ENCODE data around the gene NHLH1.
"Not testable (repeated sequence)": the region's sequence is repeated elsewhere in the genome, so short reads cannot be mapped to it uniquely, and the experiment has no call there.

Gene NHLH1

DNA sequence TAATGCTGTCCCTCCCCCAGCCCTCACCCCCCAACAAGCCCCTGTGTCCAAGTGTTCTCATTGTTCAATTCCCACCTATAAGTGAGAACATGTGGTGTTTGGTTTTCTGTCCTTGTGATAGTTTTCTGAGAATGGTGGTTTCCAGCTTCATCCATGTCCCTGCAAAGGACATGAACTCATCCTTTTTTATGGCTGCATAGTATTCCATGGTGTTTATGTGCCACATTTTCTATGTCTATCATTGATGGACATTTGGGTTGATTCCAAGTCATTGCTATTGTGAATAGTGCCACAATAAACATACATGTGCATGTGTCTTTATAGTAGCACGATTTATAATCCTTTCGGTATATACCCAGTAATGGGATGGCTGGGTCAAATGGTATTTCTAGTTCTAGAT lies 17.9 kb downstream of the NHLH1 start:
- not testable (repeated sequence) for DNase-seq

DNA sequence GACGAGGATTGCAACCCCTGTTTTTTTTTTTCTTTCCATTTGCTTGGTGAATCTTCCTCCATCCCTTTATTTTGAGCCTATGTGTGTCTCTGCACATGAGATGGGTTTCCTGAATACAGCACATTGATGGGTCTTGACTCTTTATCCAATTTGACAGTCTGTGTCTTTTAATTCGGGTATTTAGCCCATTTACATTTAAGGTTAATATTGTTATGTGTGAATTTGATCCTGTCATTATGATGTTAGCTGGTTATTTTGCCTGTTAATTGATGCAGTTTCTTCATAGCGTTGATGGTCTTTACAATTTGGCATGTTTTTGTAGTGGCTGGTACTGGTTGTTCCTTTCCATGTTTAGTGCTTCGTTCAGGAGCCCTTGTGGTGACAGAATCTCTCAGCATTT lies 21.5 kb downstream of the NHLH1 start:
- not testable (repeated sequence) for DNase-seq

DNA sequence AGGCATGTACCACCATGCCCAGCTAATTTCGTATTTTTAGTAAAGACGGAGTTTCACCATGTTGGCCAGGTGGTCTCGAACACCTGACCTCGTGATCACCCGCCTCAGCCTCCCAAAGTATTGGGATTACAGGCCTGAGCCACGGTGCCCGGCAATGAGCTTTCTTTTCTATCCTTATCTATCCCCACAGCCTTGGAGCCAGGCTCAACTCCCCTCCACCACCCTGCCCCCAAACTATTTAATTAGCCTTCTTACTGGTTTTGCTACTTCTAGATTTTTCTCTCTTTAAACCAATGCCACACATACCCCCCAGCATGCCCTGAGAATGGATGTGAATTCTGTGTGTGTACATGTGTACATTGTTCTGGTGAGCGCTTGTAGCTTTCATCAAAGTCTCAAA lies 27.8 kb downstream of the NHLH1 start:
- no peak for DNase-seq

DNA sequence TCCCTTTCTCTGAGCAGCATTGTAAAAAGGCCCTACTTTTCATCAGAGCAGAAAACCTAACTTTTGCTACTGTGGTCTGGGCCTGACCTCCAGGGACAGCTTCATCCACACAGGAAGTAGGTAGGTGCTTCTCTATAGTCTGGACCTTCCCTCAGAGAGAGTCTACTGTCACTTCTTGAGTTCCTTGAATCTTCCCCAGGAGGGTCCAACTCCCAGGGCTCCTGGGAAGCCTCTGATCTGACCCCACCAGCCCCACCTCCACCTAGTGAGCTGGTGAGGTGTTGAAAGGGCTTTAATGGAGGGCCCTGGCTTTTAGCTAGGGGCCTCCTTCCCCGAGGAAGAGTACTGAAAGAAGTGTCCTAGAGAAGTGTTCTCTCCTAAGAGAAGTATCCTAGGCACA lies 30.8 kb downstream of the NHLH1 start:
- DNase-seq, result no peak

DNA sequence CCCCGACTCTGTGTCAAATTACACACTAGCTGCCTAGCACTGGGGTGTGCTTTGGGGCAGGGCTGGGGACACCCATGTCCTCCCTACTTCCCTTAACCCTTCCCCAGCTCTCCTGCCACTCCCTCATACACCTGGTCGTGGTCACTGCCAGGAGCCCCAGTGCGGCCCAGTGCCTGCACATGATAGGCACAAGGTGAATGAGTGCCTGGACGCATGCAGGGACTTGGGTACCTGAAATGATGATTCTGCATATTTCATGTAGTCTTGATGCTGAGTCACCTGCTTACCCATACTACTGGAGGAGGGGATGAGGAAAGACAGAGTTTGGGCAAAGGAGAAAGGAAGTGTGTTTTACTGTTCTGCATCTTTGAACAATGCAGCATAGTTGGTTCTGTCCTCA lies 32.0 kb downstream of the NHLH1 start:
- DNase-seq, result no peak

DNA sequence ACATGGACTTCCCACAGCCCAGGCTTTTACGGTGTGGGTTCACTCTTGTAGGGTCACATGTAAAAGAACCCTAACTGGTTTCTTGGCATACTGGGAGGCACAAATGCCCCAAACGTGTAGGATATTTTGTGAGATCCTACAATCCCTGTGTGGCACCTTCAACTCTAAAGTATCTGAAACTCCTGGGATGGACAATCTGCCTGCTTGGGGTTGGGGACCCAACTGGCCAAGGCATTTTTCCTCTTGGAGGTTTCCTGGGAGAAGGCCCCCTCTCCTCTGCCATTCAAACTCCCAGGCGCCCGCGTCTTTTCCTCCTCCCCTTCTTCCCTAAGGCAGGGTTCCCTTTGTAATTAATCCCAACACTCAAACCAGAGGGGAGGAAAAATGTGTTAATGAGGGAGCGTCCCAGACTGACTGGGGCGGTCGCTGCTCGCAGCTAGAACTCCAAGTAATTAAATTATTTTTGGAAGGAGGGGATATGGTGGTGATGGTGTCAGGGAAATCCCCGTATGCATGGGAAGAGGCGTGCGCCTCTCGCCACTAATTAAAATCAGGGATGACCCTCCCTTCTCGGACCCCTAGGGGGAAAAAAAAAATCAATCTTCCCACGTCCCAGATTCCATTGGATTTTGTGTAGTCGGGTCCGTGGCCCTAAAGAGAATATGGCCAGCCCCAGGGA lies 32.8 kb downstream of the NHLH1 start:
- no peak for DNase-seq

DNA sequence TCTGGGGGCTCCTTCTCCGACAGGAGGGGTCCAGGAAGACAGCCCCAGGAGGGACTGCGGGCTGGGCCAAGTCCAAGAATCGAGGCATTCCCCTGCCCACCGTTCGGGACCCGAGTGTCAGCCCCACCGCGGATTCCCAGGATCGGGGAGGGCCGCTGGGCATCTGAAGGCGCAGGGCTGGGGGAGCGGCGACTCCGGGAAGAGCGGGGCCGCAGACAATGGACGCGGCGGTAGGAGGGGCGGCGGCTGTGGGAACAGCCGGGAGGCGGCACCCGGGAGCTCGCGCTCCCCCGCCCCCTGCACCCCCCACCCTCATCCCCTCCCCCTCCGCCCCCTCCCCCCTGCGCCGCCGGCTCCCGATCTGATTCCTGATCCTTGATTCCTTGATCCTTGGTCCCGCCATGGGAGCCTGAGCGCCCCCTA lies 33.4 kb downstream of the NHLH1 start, which contains the start of gene VANGL2:
Gene VANGL2, plus strand, starts transcription at position 342 of the 423 bp plus-strand sequence. CDS start 15,274 bp downstream, outside the sequence.
- no peak for DNase-seq

DNA sequence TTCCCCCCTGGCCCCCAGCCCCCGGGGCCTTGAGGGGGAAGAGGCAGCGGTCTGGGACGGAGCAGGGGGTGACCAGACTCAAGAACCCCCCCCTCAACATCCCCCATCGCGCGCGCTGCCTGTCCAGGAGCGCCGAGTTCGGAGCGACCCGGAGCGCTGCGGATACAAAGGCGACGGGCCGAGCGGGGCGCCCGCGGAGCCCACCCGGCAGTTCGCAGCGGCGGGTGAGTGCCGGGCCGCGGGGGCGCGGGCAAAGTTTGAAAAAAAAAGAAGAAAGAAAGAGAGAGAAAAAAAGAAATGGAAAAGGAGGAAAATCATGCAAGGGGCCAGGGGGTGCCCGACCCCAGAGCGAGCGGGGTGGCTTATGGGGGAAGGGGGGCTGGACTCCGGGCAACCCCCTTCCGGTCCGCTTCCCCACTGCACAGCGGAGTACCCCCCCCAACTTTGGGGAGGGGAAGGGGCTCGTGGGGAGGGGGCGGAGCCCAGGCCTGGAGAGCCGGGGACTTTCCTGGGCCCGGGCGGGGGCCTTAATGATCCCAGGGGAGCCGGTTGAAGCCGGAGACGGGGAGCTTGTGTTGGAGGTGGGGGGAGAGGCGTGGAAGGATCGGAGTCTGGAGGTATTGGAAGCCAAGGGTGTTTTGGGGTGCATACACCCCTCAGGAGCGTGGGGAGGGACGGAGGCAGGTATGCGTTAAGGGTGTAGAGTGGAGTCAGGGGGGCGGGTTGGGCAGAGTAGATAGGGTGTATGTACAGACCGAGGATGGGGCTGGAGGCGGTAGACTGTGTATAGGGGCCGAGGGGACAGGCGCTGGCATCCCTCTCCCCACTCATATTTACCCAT lies 34.0 kb downstream of the NHLH1 start:
- no peak for DNase-seq

DNA sequence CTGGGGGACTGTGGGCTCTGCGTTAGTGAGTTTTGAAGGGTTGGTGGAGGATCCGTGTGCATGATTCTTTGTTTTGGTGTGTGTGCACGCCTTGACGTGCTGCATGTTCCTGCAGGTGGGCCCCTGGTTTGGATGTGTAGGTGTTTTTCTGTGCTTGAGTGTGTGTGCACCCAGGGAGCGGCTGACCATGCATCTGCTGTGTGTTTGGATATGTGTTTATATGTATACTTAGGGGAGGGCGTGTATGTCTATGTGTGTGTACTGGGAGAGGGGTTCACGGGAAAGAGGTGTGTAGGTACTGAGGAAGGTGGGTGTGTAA lies 34.6 kb downstream of the NHLH1 start:
- DNase-seq, result no peak

DNA sequence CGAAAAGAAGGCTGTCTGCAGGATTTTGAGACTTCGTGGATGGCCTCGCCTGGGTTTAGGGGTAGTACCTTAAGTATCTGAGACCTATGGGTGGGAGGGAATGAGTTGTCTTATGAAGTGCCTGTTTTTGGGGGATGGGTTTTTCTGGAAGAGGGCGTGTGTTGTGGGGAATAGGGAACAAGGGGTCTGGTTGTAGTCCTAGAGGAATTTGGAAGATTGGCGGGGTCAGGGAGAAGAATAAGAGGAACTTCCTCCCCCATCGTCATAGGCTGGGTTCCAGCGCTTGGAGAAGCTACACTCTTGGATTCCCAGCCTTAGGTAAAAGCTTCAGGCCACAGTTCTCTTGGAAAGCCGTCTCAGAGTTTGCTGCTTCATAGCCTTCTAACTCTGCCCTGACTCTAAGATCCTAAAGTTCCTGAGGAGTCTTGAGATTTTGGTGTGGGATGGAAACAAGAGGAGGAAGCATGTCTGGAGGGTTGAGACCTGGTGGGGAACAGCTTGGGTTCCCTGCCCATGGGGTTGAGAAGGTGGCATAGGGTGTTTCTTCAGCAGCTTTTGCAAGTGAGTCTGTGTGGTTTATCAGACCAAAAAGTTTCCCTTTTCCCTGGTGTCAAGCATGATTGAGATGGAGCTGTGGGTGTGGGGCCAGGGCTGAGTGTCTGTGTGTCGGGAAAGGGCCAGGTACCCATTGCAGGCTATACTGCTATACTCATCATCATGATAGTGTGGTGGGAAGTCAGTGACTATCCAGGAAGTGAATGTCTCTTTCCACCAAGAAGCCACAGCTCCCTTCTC lies 35.3 kb downstream of the NHLH1 start:
- no peak for DNase-seq

DNA sequence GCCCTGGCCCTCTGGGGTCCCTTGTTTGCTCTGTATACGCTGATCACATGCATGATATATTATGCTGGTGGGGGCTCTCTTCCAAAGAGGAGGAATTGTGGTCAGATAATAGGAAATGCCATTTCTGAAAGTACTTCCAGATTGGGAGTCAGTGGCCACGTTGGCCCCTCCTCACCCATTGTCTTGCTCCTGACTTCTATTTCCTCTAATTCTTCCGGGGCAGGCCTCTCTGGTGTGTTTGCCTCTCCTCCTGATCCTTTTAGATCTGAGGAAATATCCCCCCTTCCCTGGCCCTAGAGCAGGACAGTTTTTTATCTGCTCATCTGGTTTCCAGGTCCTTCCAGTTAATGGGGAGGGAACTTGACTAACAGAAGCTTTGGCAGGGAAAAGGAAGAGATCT lies 36.4 kb downstream of the NHLH1 start:
- no peak for DNase-seq

DNA sequence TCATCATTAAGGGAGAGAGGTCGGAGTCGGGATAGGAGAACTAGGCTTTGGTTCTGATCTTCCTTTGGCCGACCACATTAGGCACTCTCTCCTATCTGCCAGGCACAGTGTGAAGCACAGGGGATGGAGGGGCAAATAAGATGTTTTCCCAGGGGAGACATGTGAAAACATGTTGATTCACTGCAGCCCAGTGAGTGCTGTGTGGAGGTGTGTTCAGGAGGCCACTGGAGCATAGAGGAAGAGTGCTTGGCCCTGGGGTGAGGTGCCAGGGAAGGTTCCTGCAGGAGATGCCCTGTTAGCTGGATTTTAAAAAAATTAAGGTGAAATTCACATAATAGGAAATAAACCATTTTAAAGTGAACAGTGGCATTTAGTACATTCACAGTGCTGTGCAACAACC lies 37.2 kb downstream of the NHLH1 start:
- no peak for DNase-seq

DNA sequence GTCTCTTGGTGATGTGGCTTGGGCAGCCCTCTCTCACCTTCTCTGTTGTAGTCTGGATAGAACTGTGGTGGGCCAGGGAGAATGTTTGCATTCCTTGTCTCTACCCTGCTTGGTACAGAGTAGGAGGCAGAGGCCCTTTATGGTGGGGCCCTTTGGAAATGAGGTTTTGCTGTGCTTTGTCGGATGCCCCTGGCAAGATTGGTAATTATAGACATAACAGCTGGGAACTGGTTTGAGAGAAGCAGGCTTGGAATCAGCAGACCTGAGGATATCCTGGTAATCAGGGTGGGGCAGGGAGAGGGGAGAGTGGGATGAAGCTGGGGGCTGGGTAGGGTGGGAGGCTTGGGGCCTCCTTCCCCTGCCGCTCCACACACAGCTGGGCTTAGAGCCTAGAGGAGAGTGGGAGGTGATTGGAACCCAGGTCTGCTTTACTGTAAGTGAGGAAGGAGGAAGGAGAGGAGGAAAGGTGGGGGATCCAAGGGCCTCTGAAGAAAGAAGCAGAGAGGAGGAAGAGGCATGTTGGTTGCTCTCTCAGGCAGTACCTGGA lies 38.5 kb downstream of the NHLH1 start:
- no peak for DNase-seq

DNA sequence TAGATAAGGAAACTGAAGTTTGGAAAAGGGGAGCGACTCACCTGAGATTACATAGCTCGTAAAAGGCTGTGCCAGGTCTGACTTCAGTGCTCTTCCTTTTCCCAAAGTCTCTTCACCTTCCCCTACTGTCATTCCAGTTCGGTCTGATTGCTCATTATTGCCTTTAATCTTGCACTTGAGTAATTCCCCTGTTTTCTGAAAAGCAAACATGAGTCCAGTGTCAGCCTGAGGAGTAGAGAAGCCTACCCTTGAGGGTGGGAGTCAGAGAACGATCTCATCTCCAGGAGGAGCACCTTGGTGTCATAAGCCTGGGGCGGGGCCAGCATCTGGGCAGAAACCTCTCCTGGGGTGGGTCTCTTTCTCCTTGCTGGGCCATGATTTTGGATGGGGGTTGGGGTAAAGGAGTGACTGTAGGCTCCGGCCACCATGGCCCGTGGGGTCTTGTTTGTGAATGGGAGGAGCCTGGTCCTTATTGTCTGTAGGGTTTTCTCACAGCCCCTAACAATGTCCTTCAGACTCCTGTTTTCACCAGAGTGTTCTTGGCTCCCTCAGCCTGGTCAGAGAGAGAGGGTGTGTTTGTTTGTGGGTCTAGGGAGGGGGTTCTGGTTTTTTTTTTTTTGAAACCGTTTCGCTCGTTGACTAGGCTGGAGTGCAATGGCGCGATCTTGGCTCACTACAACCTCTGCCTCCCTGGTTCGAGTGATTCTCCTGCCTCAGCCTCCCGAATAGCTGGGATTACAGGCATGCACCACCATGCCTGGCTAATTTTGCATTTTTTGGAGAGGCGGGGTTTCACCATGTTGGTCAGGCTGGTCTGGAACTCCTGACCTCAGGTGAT lies 39.5 kb downstream of the NHLH1 start:
- DNase-seq, result no peak

DNA sequence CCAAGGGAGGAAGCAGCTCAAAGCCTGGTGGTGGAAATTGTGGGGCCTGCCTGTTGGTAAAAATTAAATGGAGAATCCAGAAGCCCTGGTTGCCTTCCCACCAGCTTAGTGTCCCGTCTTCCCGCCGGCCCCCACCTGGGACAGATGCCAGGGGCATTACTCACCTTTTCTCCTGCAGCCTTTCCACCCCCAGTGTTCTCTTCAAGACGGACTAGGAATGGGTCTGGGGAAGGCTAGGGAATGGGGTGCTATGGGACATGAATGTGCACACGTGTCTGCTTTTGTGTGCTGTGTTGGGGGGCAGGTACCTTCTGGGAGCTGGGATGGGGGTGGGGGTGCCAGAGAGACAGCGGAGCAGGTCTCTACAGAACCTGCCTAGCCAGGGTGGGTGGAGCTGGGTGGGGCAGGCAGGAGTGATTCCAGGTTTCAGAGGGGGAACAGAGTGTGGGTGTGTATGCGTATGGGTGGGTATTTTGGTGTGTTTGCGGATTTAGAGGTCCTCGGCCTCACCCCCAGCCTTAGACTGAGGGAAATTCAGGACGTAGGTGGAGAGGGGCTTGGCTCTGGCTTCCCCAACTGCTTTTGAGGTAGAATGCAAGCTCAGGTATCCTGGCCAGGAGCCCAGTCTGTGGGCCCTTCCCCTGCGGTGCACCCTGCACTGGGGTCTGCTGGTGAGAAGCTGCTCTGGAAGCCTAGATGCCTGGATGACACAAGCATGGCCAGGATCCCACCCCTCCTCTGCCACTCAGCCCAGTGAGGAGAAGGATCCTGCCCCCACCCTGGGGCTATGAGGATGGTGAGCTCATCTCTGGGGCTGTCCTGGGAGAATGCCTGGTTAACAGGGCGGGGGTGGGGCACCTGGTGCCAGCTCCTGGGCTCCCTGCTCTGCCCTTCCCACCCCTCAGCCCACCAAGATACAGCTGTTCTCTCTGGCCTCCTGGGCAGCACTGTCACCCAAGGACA lies 41.2 kb downstream of the NHLH1 start:
- DNase-seq, result no peak

DNA sequence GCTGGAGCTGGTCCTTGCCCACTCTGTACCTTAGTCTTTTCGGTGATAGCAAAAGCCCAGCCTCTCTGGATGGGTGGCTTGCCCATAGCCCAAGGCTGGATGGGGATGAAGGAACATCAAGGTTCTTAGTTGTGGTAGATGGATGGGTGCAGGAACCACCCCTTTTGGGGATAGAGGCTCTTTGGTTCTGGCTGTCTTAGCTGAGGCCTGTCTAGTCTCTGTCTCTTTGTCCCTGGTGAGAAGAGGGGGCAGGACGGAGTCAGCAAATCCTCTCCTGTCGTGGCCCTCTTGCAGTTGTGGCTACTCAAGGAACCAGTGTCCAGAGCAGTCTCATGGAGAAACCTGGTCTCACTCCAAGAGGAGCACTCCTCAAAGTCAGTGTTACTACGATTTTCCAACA lies 42.0 kb downstream of the NHLH1 start:
- DNase-seq, result no peak

DNA sequence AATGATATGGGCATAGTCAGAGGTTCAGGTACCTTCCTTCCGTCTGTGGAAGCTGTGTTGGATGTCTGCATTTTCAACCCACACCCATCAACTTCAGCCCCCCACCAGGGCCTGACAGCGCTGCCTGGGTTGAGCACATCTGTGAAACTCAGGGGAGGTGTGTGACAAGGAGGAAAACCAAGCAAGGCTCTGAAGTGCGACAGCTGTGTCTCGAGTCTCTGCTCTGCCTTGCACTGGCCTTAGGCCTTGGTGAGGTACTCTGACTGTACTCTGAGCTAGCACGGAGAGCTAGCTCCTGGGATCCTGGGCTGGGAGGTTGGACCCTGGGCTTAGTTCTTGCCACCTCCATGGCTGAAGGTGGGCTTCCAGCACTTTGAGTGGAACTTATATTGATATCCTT lies 42.6 kb downstream of the NHLH1 start:
- DNase-seq, result no peak

DNA sequence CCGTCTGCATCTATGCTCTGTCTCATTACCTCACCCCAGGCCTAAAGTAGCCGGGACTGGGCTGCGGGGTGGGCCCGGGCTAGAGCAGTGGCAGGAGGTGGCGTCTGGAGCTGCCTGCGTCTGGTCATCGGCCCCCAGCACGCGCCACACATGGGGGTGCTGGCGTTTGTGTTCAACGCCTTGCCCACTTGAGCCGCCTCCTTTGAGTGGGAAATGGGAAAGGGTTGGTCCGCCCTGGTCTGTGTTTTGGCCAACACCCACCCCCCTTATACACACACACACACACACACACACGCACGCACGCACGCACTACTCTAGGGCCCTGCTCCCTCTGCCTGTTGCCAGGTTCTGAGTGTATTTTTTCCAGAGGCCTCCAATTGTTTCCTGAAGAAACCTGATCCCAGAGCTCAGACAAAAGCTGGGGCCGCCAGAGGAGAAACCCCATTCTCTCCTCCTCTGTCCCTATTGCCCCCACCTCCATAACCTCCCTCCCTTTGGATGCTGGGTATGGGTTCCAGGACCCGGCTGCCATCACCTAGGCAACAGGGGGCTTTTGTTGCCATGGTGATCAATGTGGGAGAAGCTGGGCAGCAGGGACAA lies 43.6 kb downstream of the NHLH1 start:
- no peak for DNase-seq

DNA sequence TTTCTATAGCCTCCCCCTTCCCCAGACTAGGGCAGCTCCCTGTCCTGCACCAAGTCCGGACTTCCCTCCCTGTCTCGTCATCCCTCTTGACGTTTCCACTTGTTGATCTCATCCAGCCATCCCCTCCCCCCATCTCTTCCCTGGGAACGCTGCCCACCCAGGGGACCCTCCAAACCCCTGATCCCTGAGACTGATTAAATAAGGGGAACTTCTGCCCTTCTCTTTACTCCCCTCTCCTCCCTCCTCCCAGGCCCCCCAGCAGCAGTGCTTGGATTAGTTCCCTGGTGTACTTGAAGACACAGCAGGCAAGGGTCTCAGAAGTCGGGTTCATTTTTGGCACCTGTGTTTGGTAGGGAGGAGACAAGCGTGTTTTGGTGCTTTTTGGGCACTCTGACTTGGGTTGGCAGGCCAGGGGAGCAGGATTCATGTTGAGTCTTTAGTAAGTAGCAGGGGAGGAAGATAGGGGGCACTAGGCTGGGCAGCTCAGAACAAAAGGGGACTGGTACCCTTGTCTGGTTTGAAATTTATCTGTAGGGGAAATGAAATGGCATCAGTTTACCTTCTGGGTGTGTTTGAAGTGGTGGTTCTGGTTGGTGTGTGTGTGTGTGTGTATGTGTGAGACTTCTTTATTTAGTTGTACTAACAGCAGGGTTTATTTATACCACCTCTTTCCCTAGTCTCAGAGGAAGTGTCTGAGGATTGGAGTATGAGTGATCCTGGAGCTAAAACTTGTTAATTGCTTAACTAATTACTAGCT lies 44.6 kb downstream of the NHLH1 start:
- DNase-seq, result no peak

DNA sequence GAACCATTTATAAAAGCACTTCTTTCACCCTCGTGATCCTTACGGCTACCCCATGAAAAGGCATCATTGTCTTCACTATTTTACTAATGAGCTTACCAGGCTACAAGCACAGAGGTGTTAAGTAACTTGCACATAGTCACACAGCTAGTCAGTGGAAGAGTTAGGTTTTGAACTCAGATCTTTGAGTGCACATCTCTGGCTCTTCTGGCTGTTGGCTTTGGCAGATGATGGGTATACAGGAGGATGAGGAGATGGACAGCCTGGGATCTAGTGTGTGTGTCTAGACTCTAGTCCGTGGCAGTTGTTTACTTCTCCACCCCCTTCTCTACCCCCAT lies 45.1 kb downstream of the NHLH1 start:
- DNase-seq, result no peak
